PC-9 (cell line): ENCODE data around the gene WDFY3.

Source experiments
- CTCF ChIP-seq: fragments of 200-600 bp; sonication (generic); conservative IDR thresholded peaks from 2 replicates; pipeline ENCODE4 v1.6.1; 2017; ENCODE audit warnings: mixed run types, antibody characterized with exemption, mild to moderate bottlenecking, moderate library complexity
- EZH2 ChIP-seq: fragments of 200-600 bp; sonication (generic); IDR thresholded peaks from 2 replicates; pipeline ENCODE4 v1.8.0; 2017; ENCODE audit warnings: antibody characterized with exemption, low read depth

- TF ChIP-seq CTCF (no peak), EZH2 (no peak)
Measured at GRCh38 chr4:84803116-84803515, 163.4 kb downstream of the WDFY3 start.
